ENCODE results near the gene FUZ.

Gene FUZ

DNA sequence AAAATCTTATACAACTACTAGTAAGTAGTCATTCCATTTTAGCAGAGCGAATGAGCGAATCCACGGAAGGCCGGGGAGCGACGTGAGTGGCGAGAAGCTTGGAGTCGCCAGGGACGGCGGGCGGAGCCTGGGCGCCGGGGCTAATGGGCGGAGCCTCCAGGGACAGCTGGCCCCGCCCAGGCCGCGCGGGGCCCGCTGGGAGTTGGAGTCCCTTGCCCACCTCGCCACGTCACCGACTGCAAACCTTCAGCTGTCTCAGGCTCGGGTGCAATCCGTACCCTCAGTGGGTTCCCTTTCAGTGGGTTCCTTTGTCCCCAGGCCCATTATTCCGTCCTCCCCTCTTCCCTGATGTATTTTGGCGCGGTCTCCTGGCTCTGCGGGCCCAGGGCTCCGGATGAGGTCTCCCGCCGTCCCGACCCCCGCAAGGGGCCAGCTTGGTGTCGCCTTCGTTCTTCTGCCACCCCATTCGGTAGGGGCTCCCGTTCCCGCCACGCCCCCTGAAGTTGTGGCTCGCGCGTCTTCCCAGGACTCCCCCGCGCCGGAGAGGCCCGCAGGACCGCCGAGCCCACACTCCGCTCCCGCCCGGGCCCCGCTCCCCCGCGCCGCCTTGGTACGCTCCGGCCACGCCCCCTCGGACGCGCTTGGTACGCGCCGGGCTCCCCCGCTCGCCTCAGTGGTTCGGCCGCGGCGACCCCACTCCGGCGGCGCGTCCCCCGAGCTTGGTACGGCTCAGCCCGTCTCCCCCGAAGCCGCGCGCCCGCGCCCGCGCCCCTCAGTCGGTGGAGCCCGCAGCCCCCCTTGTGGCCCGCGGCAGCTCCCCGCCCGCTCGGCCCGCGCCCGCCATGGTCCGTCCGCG is 37.6 kb upstream of the FUZ start, which contains the start of gene PTOV1:
Gene PTOV1 (plus strand): TSS at position 673 of the 856 bp plus-strand sequence.
- peak; percentile 93 for DNase-seq

DNA sequence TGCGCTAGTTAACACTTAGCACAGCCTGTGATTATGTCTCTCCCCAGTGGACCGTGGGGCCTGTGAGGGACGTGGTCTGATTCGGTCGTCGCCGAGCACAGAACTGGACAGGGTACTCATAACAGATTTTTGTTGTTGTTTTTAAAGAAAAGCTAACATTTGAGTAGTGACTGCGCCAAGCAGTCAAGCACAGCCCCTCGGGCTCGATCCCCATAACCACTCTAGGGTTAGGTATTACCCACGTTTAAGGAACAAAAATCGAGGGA is 37.1 kb upstream of the FUZ start:
- no peak for DNase-seq

- no peak for DNase-seq
Observed at GRCh38 chr19:49849433-49850220, 36.5 kb upstream of the FUZ start.

GRCh38 chr19:49848938-49849337 is 35.8 kb upstream of the FUZ start:
- DNase-seq = no peak

- DNase-seq = peak; percentile 85
Observed at GRCh38 chr19:49847731-49848696, 34.9 kb upstream of the FUZ start.

- no peak for DNase-seq
Observed at GRCh38 chr19:49846408-49846807, 33.3 kb upstream of the FUZ start.

GRCh38 chr19:49845414-49845813 is 32.3 kb upstream of the FUZ start:
- no peak for DNase-seq

DNA sequence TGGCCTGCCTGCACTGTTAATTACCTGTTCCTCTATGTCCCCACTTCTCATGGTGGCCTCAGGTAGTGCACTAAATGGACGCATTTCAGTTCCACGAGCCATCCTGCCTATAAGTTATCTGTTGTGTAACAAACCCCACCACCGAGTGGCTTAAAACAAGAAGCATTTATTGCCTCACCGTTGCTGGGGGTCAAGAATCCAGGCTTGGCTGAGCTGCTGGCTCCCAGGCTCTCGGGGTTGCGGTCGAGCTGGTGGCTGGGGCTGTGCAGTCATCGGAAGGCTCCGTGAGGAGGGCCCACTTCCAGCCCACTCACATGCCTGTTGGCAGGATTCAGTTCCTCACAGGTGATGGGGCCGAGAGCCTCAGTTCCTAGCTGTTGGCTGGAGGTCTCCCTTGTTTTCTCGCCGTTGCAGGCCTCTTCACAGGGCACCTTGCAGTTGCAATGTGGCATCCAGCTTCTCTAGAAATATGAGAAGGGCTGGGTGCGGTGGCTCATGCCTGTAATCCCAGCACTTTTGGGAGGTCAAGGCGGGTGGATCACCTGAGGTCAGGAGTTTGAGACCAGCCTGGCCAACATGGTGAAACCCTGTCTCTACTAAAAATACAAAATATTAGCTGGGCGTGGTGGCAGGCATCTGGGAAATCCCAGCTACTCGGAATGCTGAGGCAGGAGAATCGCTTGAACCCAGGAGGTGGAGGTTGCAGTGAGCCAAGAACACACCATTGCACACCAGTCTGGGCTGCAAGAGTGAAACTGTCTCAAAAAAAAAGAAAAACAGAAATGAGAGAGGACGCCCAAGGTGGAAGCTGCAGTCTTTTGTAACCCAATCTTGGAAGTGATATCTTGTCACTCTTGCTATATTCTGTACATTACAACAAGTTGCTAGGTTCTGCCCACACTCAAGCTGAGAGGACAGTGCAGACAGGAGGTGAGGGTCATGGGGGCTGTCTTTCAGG is 31.3 kb upstream of the FUZ start:
- DNase-seq = no peak

- no peak for DNase-seq
Observed at GRCh38 chr19:49843265-49843664, 30.2 kb upstream of the FUZ start.

DNA sequence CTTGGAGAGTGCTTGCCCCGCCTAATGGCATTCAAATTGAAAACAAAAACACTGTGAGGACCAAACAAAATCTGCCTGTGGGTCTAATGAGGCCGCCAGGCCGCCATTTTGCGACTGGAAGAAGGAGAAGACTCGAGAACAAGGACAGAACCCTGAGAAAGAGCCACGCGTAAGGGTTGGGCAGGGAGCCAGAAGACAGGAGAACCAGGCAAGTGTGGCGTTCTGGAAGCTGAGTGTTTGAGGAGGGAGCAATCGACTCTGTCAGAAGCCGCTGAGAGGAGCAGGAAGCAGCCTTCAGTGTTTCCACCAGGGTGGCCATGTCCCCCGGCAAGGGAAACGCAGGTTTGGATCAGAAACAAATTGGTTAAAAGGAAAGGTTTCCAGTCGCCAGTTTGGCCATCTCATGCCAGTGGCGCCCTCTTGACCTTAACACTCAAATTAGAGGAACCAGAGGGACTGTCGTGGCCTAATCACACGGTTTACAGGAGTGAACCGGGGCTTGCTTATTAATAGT is 27.7 kb upstream of the FUZ start:
- DNase-seq = no peak

DNA sequence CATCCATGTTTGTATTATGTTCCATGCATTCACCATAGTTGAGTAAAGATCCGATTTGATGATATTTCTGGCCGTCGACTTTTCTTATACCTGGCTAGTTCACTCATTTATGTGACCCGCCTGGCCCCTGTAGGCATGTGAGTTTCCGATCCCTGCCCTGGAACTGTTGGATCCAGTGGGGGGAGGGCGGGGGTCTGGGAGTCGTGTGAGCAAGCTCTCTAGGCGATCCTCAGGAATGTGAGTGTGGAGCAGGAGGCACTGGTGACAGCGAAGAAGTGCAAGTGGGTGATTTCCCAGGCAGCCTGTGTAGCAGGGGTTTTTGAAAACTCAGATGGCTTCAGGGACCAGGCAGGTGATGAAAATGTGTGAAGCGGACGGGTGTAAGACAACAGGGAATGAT is 27.2 kb upstream of the FUZ start:
- no peak for DNase-seq

- no peak for DNase-seq
Observed at GRCh38 chr19:49839713-49840112, 26.6 kb upstream of the FUZ start.

DNA sequence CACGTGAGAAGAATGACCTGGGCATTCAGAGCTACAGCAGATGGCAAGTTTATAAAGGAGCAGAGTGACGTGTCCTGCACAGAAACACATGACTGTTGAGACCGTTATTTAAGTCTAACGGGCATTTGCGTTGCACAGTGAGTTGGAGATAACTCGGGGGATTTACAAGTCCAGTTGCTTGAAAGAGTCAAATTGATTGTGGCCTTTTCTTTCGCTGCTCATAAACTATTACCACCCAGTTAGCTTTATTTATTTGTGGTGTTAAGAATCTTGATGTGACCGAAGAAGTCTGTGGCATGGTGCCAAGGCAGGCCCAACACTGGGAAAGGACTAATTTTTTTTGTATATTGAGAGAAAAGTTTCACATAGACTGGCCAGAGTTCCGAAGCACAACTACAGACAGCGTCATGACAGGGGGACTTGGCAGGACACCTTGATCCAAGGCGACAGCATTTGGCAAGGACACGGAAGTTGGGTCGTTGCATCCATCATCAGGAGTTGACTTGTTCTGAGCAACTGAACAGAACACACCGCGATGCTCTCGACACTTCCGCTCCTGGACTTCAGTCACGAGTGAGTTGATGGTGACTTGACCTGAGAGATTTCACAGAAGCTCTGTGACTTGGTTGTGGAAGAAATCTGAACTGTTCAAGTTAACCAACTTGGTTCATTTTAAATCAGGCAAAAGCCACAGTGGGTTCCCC is 25.9 kb upstream of the FUZ start:
- DNase-seq = no peak

GRCh38 chr19:49837425-49837824 is 24.3 kb upstream of the FUZ start:
- DNase-seq = no peak

DNA sequence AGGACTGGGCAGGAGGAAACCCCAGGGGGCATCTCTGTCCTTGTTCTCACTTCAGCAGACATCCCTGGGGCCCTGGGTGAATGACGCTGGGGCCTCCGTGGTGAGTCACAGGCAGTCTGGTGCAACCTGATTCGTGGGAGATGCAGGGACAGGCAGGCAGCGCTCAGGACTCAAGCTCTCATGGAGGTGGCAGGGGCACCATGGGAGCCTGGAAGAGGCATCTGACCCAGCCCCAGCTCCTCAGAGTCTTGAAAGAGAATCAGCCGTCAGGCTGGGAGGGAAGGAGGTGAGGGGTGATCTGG is 23.9 kb upstream of the FUZ start:
- DNase-seq = no peak

GRCh38 chr19:49836176-49837008 is 23.3 kb upstream of the FUZ start:
- DNase-seq = no peak

- DNase-seq = no peak
Observed at GRCh38 chr19:49835562-49835961, 22.5 kb upstream of the FUZ start.

DNA sequence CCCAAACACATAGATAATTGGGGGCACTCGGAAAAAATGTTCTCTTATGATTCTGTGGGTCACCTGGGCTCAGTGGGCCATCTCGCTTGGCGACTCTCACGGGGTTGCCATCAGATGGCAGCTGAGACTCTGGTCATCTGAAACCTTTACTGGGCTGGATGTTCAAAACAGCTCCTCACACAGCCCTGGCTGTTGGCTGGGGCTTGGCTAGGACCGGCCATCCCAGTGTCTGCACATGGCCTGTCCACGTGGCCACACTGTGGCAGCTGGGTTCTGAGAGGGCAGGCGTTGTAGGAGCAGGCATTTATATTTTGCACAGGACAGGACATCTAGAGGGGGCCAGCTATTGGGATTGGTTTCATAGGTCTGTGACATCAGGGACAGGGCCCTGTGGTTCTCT is 20.5 kb upstream of the FUZ start:
- DNase-seq = no peak

DNA sequence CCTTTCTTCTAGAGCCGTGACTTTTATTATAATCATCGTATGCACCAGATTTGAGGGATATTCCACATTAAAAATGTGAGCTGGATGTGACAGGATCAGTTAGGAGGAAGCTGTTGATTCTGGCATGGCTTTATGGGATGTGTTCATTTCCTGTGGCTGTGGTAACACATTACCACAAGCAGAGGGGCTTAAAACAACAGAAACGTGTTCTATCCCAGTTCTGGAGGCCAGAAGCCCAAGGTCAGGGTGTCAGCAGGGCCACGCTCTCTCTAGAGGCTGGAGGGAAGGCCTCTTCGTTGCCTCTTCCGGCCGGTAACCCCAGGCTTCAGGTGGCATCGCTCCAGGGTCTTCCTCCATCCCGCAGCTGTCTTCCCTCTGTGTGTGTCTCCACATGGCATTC is 19.5 kb upstream of the FUZ start:
- no peak for DNase-seq

DNA sequence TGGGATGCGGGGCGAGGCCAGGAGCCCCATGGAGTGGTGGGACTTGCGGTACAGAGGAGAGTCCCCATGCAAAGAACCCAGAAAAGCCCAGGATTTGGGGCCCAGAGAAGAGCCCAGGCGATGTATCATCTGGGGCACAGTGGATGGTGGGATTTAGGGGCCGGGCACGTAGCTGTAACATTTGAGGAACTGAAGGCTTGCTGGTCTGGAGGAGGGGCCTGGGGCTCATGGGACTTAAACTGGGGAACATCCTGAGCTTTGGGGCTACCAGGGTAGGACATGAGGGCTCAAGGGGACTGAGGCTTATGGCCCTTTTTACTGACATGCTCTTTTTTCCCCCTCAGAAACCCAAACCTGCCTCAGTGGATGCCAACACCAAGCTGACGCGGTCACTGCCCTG is 18.5 kb upstream of the FUZ start:
- no peak for DNase-seq
